OCI-LY7 (cell line): ENCODE results near the gene INTS13. TPM values are rescaled to one million over a fixed set of nuclear protein-coding genes. Genes with fewer than 3 reads are reported as not detected.

ENCODE experiments used
- BruUV-seq: library from RNA; stranded (reverse); fragments of 400-500 nt; replicated peaks from 2 replicates; lab custom pipeline; 2021; lab: Mats Ljungman, UMichigan
- CTCF ChIA-PET: fragments of 300-600 bp; sonication (Branson Sonifier 250); formaldehyde crosslinking; loops from one replicate; lab custom pipeline; 2022; ENCODE audit warnings: antibody characterized with exemption; ENCODE audit not compliant: unreplicated experiment; lab: Charles Lee
- POLR2A ChIA-PET: fragments of 300-600 bp; sonication (Branson Sonifier 250); formaldehyde crosslinking; loops from one replicate; lab custom pipeline; 2022; ENCODE audit warnings: antibody characterized with exemption; lab: Charles Lee
- DNase-seq: peaks from one replicate; pipeline ENCODE4 v3.0.0-alpha.2; 2015; ENCODE audit warnings: low spot score
- H2AFZ ChIP-seq: fragments of 200-600 bp; sonication (generic), shearing (Covaris generic); 2 replicates; pipeline ENCODE4 v1.6.1; 2014; ENCODE audit warnings: mild to moderate bottlenecking, antibody characterized with exemption, low read length, moderate library complexity
- H3K27ac ChIP-seq: fragments of 200-600 bp; sonication (generic); 2 replicates; pipeline ENCODE4 v1.5.1; 2014; ENCODE audit warnings: mixed run types, low read depth, mild to moderate bottlenecking, moderate library complexity, low read length, inconsistent platforms; ENCODE audit not compliant: poor library complexity, severe bottlenecking
- H3K36me3 ChIP-seq: fragments of 200-600 bp; sonication (generic); 2 replicates; pipeline ENCODE4 v1.6.1; 2014; ENCODE audit warnings: mild to moderate bottlenecking, antibody characterized with exemption, low read length, moderate library complexity, mixed read lengths; ENCODE audit not compliant: insufficient read depth
- H3K4me1 ChIP-seq: fragments of 200-600 bp; sonication (generic); 2 replicates; pipeline ENCODE4 v1.5.1; 2014; ENCODE audit warnings: mild to moderate bottlenecking, low read length; ENCODE audit not compliant: insufficient read depth, poor library complexity, severe bottlenecking
- H3K4me2 ChIP-seq: fragments of 200-600 bp; sonication (generic); 2 replicates; pipeline ENCODE4 v1.6.1; 2014; ENCODE audit warnings: mild to moderate bottlenecking, low read length
- H3K4me3 ChIP-seq: fragments of 200-600 bp; sonication (generic); 2 replicates; pipeline ENCODE4 v1.5.1; 2014; ENCODE audit warnings: mild to moderate bottlenecking, low read depth, low read length; ENCODE audit not compliant: poor library complexity, severe bottlenecking
- H3K79me2 ChIP-seq: fragments of 200-600 bp; sonication (generic); 2 replicates; pipeline ENCODE4 v1.6.1; 2016; ENCODE audit warnings: low read depth, mild to moderate bottlenecking, low read length, moderate library complexity, mixed read lengths; ENCODE audit not compliant: insufficient read depth
- H3K9me2 ChIP-seq: fragments of 200-600 bp; sonication (generic); 2 replicates; pipeline ENCODE4 v1.6.1; 2016; ENCODE audit warnings: mild to moderate bottlenecking, low read length, mixed read lengths; ENCODE audit not compliant: insufficient read depth
- H3K9me3 ChIP-seq: fragments of 200-600 bp; sonication (generic); 2 replicates; pipeline ENCODE4 v1.6.1; 2014; ENCODE audit warnings: mild to moderate bottlenecking, mixed run types, low read length, mixed read lengths
- H4K20me1 ChIP-seq: fragments of 200-600 bp; sonication (generic); 2 replicates; pipeline ENCODE4 v1.6.1; 2014; ENCODE audit warnings: mild to moderate bottlenecking, antibody characterized with exemption, low read length, moderate library complexity, mixed read lengths; ENCODE audit not compliant: insufficient read depth
- EZH2phosphoT487 ChIP-seq: fragments of 200-600 bp; sonication (generic); IDR thresholded peaks from 2 replicates; pipeline ENCODE4 v1.6.1; 2018; ENCODE audit warnings: low read depth, borderline replicate concordance, mild to moderate bottlenecking, mixed run types, antibody characterized with exemption, low read length, moderate library complexity, mixed read lengths
- intact Hi-C: fragments of 100-400 bp; cut with micrococcal nuclease; formaldehyde crosslinking; loops from one replicate; pipeline ENCODE4 v1.10.0; 2022; ENCODE audit not compliant: unreplicated experiment
- total RNA-seq, 2 experiments: library from RNA; depleted of rRNA in 1 of 2; stranded (reverse); fragments of >200 nt in 1 of 2; shearing (Covaris generic) in 1 of 2; gene quantifications; 2 replicates each; pipeline ENCODE4 v1.2.3, GENCODE V29; 2014 to 2022
- TF ChIP-seq, protein P1 (sequence below): fragments of 200-600 bp; sonication (generic); conservative IDR thresholded peaks from 2 replicates; pipeline ENCODE4 v1.5.1; 2014; ENCODE audit warnings: mild to moderate bottlenecking, antibody characterized with exemption, low read length, moderate library complexity, mixed read lengths

Gene INTS13
- total RNA-seq, 2 experiments from 2014 or later: 34.2 to 39.1 TPM

DNA sequence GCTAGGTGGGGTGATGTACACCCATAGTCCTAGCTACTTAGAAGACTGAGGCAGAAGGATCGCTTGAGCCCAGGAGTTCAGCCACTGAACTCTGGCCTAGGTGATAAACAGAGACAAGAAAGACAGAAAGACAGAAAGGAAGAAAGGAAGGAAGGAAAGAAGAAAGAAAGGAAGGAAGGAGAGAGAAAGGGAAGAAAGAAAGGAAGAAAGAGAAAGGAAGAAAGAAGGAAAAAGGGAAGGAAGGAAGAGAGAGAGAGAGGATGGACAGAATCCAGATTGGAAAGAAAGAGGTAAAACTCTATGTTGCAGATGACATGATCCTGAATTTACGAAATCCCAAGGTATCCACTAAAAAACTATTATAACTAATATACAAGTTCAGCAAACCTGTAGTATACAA, 8.2 kb downstream of the INTS13 start:
- no TSS peak for BruUV-seq
- Histone ChIP-seq H3K4me2 (no peak overlapping the region), H2AFZ (no peak overlapping the region), H4K20me1 (no peaks in the 10 kb centered on the region), H3K36me3 (peaks cover 96% of the 10 kb centered on the region), H3K9me2 (no peaks in the 10 kb centered on the region), H3K79me2 (peaks cover 30% of the 10 kb centered on the region; the same call in 1 of the 2 replicates), H3K9me3 (no peaks in the 10 kb centered on the region), H3K4me1 (no peaks in the 10 kb centered on the region), H3K27ac (no peak overlapping the region), H3K4me3 (no peak overlapping the region)
- ChIA-PET POLR2A (no interaction called here), CTCF (no interaction called here)
- no peak for DNase-seq
- intact Hi-C loops: no loop called here
- TF ChIP-seq, protein P1, sequence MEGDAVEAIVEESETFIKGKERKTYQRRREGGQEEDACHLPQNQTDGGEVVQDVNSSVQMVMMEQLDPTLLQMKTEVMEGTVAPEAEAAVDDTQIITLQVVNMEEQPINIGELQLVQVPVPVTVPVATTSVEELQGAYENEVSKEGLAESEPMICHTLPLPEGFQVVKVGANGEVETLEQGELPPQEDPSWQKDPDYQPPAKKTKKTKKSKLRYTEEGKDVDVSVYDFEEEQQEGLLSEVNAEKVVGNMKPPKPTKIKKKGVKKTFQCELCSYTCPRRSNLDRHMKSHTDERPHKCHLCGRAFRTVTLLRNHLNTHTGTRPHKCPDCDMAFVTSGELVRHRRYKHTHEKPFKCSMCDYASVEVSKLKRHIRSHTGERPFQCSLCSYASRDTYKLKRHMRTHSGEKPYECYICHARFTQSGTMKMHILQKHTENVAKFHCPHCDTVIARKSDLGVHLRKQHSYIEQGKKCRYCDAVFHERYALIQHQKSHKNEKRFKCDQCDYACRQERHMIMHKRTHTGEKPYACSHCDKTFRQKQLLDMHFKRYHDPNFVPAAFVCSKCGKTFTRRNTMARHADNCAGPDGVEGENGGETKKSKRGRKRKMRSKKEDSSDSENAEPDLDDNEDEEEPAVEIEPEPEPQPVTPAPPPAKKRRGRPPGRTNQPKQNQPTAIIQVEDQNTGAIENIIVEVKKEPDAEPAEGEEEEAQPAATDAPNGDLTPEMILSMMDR: no peak
- TF ChIP-seq EZH2phosphoT487: no peak

DNA sequence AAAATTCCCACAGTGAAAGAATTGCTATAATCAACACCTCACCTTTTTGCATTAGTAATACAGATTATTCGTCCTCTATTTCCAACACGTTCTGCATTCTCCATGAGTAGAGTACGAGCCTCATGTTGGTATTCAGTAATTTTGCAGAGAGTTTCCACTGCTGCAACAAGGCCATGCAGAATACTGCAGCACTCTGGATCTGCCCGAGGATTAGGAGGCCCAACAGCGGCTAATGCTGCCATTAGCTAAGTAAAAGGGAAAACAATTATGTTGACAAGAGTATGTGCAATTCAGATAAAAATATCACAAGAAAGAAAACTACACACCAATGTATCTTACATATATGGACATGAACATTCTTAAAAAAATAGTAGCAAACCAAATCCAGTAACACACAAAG, 9.1 kb downstream of the INTS13 start:
- no TSS peak for BruUV-seq
- H3K27ac ChIP-seq: no peak overlapping the region
- H3K4me2 ChIP-seq: no peak overlapping the region
- H3K36me3 ChIP-seq: peaks cover 96% of the 10 kb centered on the region
- H3K9me3 ChIP-seq: no peaks in the 10 kb centered on the region
- H2AFZ ChIP-seq: no peak overlapping the region
- ChIA-PET POLR2A (interaction anchor here (0.5 kb wide), 1 partner anchor 65 kb away, joined by 4 read pairs; no protein-coding TSS in a partner anchor), CTCF (no interaction called here)
- H3K9me2 ChIP-seq: no peaks in the 10 kb centered on the region
- no peaks in the 10 kb centered on the region for H4K20me1 ChIP-seq
- peaks cover 21% of the 10 kb centered on the region; the same call in 1 of the 2 replicates for H3K79me2 ChIP-seq
- H3K4me3 ChIP-seq: no peak overlapping the region
- H3K4me1 ChIP-seq: no peaks in the 10 kb centered on the region
- DNase-seq: no peak
- intact Hi-C loops: no loop called here
- TF ChIP-seq EZH2phosphoT487: no peak
- TF ChIP-seq, protein P1: no peak

DNA sequence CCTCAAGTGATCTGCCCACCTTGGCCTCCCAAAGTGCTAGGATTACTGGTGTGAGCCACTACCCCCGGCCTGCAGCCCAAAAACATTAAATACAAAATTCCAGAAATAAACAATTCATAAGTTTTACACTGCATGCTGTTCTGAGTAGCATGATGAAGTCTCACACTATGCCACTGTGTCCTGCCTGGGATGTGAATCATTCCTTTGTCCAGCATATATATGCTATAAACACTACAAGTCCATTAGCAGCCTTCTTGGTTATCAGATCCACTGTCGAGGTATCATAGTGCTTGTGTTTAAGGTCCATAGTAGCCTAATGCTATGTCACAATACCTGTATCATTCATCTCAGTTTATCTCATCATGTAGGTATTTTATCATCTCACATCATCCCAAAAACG, 15.9 kb downstream of the INTS13 start:
- CTCF ChIA-PET: no interaction called here

More for the DNA sequence above, 15.9 kb downstream of the INTS13 start:
- no peak for TF ChIP-seq EZH2phosphoT487
- BruUV-seq: no TSS peak
- Histone ChIP-seq H3K9me3 (no peaks in the 10 kb centered on the region), H3K4me2 (no peak overlapping the region), H3K4me1 (no peaks in the 10 kb centered on the region), H3K36me3 (peaks cover 80% of the 10 kb centered on the region), H4K20me1 (no peaks in the 10 kb centered on the region), H3K27ac (no peak overlapping the region), H3K4me3 (no peak overlapping the region), H2AFZ (no peak overlapping the region), H3K79me2 (0 out of 2 replicates have a peak, but pooled peaks cover 5% of the 10 kb centered on the region), H3K9me2 (no peaks in the 10 kb centered on the region)
- intact Hi-C loops: no loop called here
- DNase-seq: no peak
- POLR2A ChIA-PET: interaction anchor here (0.5 kb wide), 1 partner anchor 757 kb away, joined by 3 read pairs; no protein-coding TSS in a partner anchor
